ENCODE data around the gene BACE2.
A peak's percentile ranks its signal among the peaks of the same experiment; 100 is the strongest.

BACE2 gene

GRCh38 chr21:41315726-41316125 is 147.8 kb downstream of the BACE2 start:
- H3K36me3 ChIP-seq (ENCODE audit: control insufficient read depth, insufficient read depth, low read length) = peaks cover 4% of the 10 kb centered on the region
- peaks cover 5% of the 10 kb centered on the region for H3K27me3 ChIP-seq (ENCODE audit: control insufficient read depth, insufficient read depth, low read length)
- H3K4me1 ChIP-seq (ENCODE audit: control insufficient read depth, insufficient read depth, low read length) = peaks cover 32% of the 10 kb centered on the region
- no peak overlapping the region for H3K9ac ChIP-seq (ENCODE audit: low read length)
- no peak overlapping the region for H3K4me3 ChIP-seq (ENCODE audit: low read length)
- H3K9me3 ChIP-seq (ENCODE audit: control insufficient read depth, low read length) = no peaks in the 10 kb centered on the region

DNA sequence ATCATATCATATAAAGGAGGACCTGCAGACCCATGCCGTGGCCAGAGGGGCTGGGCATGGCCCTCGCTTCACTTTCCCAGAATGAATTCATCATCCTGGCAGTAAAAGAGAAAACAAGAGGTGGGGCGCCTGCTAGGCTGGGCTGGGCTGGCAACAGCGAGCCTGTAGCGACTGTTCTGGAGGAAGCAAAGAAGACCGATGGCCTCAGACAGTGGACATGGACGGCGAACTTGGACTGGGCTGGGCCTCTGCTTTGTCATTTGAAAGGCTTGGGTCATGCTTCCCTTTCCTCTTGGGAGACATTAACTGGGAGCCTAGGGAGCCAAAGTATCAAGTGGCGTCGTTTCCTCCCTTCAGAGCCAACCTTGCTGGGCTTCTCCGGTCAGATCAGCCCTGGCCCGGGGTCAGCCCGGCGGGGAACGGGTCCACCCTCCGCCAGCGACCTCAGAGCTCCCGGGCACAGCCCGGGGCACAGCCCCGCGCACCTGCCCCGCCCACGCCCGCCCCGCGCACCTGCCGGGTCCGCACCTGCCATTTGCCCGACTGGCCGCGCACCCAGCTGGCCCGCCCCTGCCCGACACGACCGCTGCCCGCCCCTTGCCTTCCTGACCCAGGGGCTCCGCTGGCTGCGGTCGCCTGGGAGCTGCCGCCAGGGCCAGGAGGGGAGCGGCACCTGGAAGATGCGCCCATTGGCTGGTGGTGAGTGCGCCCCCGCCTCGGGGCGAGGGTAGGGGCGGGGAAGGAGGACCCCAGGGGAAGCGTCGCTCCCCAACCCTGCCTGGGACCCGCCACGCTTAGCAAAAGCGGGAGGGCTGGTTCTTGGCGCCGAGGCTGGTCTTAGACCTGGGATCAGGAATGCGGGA is 148.5 kb downstream of the BACE2 start, which contains the start of gene FAM3B:
Gene FAM3B, plus strand, starts transcription at position 602 of the 863 bp plus-strand sequence. Its CDS starts 79 bp downstream, at position 681.
- Histone ChIP-seq H3K4me1 (ENCODE audit: control insufficient read depth, insufficient read depth, low read length) (peaks cover 39% of the 10 kb centered on the region), H3K27me3 (ENCODE audit: control insufficient read depth, insufficient read depth, low read length) (peaks cover 5% of the 10 kb centered on the region), H3K9me3 (ENCODE audit: control insufficient read depth, low read length) (no peaks in the 10 kb centered on the region), H3K9ac (ENCODE audit: low read length) (peak within 1 kb of the TSS; percentile 94), H3K4me3 (ENCODE audit: low read length) (peak within 1 kb of the TSS; percentile 54), H3K36me3 (ENCODE audit: control insufficient read depth, insufficient read depth, low read length) (peaks cover 9% of the 10 kb centered on the region)

DNA sequence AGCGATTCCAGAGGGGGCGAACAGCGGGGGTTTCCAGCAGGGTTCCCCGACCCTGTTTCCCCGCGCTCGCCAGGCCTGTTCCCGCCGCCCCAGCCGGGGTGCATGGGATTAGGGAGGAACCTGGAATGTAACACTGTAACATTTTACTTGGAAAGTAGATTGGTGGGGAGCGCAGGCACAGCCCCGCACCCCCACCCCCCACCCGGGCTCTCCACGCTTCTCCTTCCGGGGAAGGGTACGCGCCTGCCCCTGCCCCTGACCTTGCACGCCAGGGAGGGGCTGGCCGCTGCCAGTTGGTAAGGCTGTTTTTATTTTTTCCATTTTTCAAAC is 149.1 kb downstream of the BACE2 start:
- peak overlapping the region; percentile 94 for H3K9ac ChIP-seq (ENCODE audit: low read length)

DNA sequence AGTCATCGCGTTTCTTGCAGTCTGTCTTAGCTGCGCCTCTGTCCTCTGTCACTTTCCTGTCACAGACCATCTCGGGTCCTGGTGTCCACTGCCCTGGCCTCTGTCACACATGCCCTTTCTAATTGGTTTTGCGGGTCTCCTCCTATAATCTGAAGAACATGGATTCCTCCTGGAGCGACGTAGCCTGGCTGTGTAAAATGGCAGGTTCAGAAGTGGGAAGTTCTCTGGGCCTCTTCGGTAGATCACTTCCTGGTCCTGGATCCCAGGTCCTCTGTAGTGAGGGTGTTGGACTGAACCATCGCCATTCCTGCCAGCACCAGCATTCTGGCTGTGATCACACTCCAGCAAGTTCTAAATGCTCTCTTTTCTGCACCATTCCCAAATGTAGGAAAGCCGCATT is 149.5 kb downstream of the BACE2 start:
- Histone ChIP-seq H3K36me3 (ENCODE audit: control insufficient read depth, insufficient read depth, low read length) (peaks cover 9% of the 10 kb centered on the region), H3K27me3 (ENCODE audit: control insufficient read depth, insufficient read depth, low read length) (peaks cover 5% of the 10 kb centered on the region), H3K9ac (ENCODE audit: low read length) (peak overlapping the region; percentile 94), H3K4me3 (ENCODE audit: low read length) (peak overlapping the region; percentile 54), H3K9me3 (ENCODE audit: control insufficient read depth, low read length) (no peaks in the 10 kb centered on the region), H3K4me1 (ENCODE audit: control insufficient read depth, insufficient read depth, low read length) (peaks cover 48% of the 10 kb centered on the region)

More for the DNA sequence above, 149.1 kb downstream of the BACE2 start:
- Histone ChIP-seq H3K27me3 (ENCODE audit: control insufficient read depth, insufficient read depth, low read length) (peaks cover 5% of the 10 kb centered on the region), H3K36me3 (ENCODE audit: control insufficient read depth, insufficient read depth, low read length) (peaks cover 9% of the 10 kb centered on the region), H3K4me1 (ENCODE audit: control insufficient read depth, insufficient read depth, low read length) (peaks cover 45% of the 10 kb centered on the region), H3K4me3 (ENCODE audit: low read length) (peak overlapping the region; percentile 54), H3K9me3 (ENCODE audit: control insufficient read depth, low read length) (no peaks in the 10 kb centered on the region)

DNA sequence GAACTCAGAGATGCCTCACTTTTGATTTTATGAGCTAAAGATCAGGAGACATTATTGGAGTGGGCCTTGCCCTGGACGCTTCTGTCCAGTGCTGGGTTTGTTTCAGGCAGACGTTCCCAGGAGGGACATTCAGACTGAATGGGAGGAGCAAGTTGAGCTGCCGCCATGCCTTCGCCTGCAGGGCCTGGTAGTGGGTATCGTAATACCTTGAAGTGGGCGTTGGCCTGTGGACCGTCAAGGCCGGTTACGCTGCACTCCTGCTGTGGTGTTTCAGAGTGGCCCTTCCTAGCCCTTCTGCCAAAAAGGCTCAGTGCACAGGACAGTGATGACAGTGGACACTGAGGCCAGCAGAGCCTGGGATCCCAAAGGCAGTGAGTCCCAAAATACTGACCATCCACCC is 150.3 kb downstream of the BACE2 start:
- H3K36me3 ChIP-seq (ENCODE audit: control insufficient read depth, insufficient read depth, low read length) = peaks cover 9% of the 10 kb centered on the region
- H3K4me3 ChIP-seq (ENCODE audit: low read length) = no peak overlapping the region
- H3K9me3 ChIP-seq (ENCODE audit: control insufficient read depth, low read length) = no peaks in the 10 kb centered on the region
- H3K4me1 ChIP-seq (ENCODE audit: control insufficient read depth, insufficient read depth, low read length) = peaks cover 56% of the 10 kb centered on the region
- H3K27me3 ChIP-seq (ENCODE audit: control insufficient read depth, insufficient read depth, low read length) = peaks cover 5% of the 10 kb centered on the region
- peak overlapping the region; percentile 94 for H3K9ac ChIP-seq (ENCODE audit: low read length)

GRCh38 chr21:41319273-41319672 is 151.3 kb downstream of the BACE2 start:
- Histone ChIP-seq H3K4me3 (ENCODE audit: low read length) (no peak overlapping the region), H3K4me1 (ENCODE audit: control insufficient read depth, insufficient read depth, low read length) (peaks cover 65% of the 10 kb centered on the region), H3K9ac (ENCODE audit: low read length) (no peak overlapping the region), H3K36me3 (ENCODE audit: control insufficient read depth, insufficient read depth, low read length) (peaks cover 9% of the 10 kb centered on the region), H3K27me3 (ENCODE audit: control insufficient read depth, insufficient read depth, low read length) (peaks cover 5% of the 10 kb centered on the region), H3K9me3 (ENCODE audit: control insufficient read depth, low read length) (no peaks in the 10 kb centered on the region)

DNA sequence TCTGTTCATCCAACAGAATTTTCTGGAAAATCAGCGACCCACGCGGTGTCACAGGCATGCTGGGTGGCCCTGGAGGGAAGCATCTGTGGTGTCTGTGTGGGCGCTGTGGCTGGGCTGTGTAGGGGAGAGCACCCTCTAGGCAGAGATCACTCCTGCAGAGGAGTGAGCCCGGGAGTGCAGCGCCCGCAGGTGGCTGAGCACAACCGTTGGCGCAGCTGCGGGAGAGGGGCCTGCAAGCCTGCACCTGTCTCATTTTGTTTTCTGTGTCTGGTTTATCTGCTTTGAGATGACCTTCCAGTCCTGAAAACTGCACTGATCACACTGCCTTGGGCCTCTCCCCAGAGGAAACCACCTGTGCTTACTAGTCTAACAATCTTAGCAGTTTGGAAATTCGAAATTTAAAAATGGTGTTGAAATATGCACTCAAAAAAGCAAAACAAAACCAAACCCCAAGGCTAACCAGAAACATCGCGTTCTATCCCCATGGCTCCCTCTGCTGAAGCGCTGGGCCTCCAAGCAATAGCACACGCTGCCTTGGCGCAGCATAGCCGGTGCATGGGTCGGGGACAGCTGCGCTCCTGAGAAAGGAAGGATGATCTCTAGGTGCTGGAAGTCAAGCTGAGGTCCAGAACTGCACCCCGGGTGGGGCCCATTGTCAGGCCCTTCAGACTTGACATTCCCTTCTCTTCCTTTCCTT is 153.4 kb downstream of the BACE2 start:
- no peaks in the 10 kb centered on the region for H3K9me3 ChIP-seq (ENCODE audit: control insufficient read depth, low read length)
- H3K9ac ChIP-seq (ENCODE audit: low read length) = no peak overlapping the region
- H3K4me1 ChIP-seq (ENCODE audit: control insufficient read depth, insufficient read depth, low read length) = peaks cover 77% of the 10 kb centered on the region
- H3K4me3 ChIP-seq (ENCODE audit: low read length) = no peak overlapping the region
- peaks cover 9% of the 10 kb centered on the region for H3K36me3 ChIP-seq (ENCODE audit: control insufficient read depth, insufficient read depth, low read length)
- peaks cover under 1% of the 10 kb centered on the region for H3K27me3 ChIP-seq (ENCODE audit: control insufficient read depth, insufficient read depth, low read length)

- H3K9me3 ChIP-seq (ENCODE audit: control insufficient read depth, low read length) = no peaks in the 10 kb centered on the region
Observed at GRCh38 chr21:41321908-41322495, 154.0 kb downstream of the BACE2 start.

DNA sequence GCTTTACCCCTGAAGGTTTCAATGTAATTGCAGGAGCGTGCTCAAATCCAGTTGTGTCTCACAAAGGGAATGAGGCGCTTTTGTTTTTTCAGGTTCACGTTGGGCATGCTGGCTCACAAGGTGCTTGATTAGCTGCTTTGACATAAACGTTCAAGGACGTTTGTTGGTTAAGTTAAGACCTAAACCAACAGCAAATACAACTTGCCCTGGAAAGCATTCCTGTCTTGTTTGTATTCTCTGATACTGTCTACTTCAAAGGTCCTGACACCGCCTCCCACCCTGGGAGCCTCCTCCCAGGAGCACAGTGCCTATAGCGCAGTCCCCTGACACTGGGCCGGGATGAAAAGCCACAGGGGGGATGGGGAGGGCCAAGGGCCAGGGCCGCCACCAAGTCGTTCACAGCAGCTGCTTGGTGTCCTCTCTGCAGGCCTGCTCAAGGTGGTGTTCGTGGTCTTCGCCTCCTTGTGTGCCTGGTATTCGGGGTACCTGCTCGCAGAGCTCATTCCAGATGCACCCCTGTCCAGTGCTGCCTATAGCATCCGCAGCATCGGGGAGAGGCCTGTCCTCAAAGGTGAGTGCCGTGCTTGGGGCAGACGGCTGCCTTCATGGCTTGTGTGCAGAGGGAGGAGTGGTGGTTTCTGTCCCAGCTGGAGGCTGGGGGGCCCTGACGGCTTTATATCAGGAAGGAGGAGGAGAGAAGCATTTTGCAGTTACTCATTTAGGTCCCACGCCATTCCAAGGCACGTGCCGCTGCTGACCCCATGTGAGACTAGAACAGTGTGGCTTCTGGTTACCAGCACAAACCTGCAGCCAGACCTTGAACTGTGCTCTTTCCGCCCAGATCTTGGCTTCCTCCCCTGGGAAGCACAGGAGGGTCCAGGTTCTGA is 154.8 kb downstream of the BACE2 start:
- Histone ChIP-seq H3K9me3 (ENCODE audit: control insufficient read depth, low read length) (no peaks in the 10 kb centered on the region), H3K27me3 (ENCODE audit: control insufficient read depth, insufficient read depth, low read length) (no peaks in the 10 kb centered on the region), H3K4me1 (ENCODE audit: control insufficient read depth, insufficient read depth, low read length) (peaks cover 89% of the 10 kb centered on the region)

More at GRCh38 chr21:41321908-41322495, 154.0 kb downstream of the BACE2 start:
- no peak overlapping the region for H3K9ac ChIP-seq (ENCODE audit: low read length)
- H3K36me3 ChIP-seq (ENCODE audit: control insufficient read depth, insufficient read depth, low read length) = peaks cover 9% of the 10 kb centered on the region
- H3K27me3 ChIP-seq (ENCODE audit: control insufficient read depth, insufficient read depth, low read length) = no peaks in the 10 kb centered on the region
- H3K4me1 ChIP-seq (ENCODE audit: control insufficient read depth, insufficient read depth, low read length) = peaks cover 84% of the 10 kb centered on the region
- no peak overlapping the region for H3K4me3 ChIP-seq (ENCODE audit: low read length)

GRCh38 chr21:41325138-41325912 is 157.4 kb downstream of the BACE2 start:
- Histone ChIP-seq H3K36me3 (ENCODE audit: control insufficient read depth, insufficient read depth, low read length) (peaks cover 10% of the 10 kb centered on the region), H3K27me3 (ENCODE audit: control insufficient read depth, insufficient read depth, low read length) (no peaks in the 10 kb centered on the region), H3K9me3 (ENCODE audit: control insufficient read depth, low read length) (no peaks in the 10 kb centered on the region), H3K4me3 (ENCODE audit: low read length) (no peak overlapping the region), H3K4me1 (ENCODE audit: control insufficient read depth, insufficient read depth, low read length) (peaks cover 70% of the 10 kb centered on the region), H3K9ac (ENCODE audit: low read length) (peak overlapping the region; percentile 5)

More for the DNA sequence above, 154.8 kb downstream of the BACE2 start:
- no peak overlapping the region for H3K4me3 ChIP-seq (ENCODE audit: low read length)
- no peak overlapping the region for H3K9ac ChIP-seq (ENCODE audit: low read length)
- peaks cover 9% of the 10 kb centered on the region for H3K36me3 ChIP-seq (ENCODE audit: control insufficient read depth, insufficient read depth, low read length)
